Sigmoid colon (tissue), 3 donors: Measurements from ENCODE around the gene COL25A1.

Source experiments
- POLR2A ChIP-seq, 2 donors: fragments of 450-650 bp; IDR thresholded peaks; one replicate each; pipeline ENCODE4 v1.6.1; 2016; ENCODE audit warnings: antibody characterized with exemption in 2 of 2, mild to moderate bottlenecking in 2 of 2, moderate library complexity in 2 of 2
- TF ChIP-seq, protein P1 (sequence below), 4 experiments: fragments of 450-650 bp in 3 of 4; fragments of 200-600 bp in 1 of 4; IDR thresholded peaks; one replicate each; pipeline ENCODE4 v1.5.1; 2016 to 2019; ENCODE audit warnings: antibody characterized with exemption in 4 of 4, mild to moderate bottlenecking in 3 of 4, moderate library complexity in 2 of 4

DNA sequence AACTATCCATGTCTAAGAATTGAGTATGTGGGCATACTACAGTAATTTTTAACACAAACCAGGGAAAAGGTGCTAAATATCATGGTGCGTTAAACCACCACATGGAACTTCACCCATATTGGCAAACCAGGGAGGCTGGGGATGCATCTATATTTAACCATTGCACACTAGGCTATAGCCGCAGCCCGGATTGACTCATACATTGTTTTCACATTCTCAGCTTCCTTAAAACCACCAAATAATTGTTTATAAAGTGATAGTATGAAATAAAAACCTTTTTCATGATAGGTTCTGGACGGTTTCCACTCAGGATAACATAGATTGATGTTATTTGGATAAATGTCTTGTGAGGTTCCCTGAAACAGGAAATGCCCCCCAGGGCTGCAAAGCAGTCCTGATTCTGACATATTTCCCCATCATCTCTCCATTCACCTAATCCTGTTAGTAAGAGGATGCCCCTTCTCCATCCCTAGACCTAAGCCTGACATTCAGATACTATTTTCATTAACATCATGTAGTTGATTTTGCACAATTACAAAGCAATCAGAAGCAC, 7.9 kb downstream of the COL25A1 start:
- TF ChIP-seq POLR2A (IDR thresholded peaks at IDR 0.05), result no peak
- TF ChIP-seq, protein P1, sequence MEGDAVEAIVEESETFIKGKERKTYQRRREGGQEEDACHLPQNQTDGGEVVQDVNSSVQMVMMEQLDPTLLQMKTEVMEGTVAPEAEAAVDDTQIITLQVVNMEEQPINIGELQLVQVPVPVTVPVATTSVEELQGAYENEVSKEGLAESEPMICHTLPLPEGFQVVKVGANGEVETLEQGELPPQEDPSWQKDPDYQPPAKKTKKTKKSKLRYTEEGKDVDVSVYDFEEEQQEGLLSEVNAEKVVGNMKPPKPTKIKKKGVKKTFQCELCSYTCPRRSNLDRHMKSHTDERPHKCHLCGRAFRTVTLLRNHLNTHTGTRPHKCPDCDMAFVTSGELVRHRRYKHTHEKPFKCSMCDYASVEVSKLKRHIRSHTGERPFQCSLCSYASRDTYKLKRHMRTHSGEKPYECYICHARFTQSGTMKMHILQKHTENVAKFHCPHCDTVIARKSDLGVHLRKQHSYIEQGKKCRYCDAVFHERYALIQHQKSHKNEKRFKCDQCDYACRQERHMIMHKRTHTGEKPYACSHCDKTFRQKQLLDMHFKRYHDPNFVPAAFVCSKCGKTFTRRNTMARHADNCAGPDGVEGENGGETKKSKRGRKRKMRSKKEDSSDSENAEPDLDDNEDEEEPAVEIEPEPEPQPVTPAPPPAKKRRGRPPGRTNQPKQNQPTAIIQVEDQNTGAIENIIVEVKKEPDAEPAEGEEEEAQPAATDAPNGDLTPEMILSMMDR (IDR thresholded peaks at IDR 0.05), result no peak
